HS-27A (cell line): ENCODE results near the gene TRAF3.

Source experiments
- DNase-seq: peaks from one replicate; pipeline ENCODE4 v3.0.0-alpha.2; 2012; ENCODE audit warnings: low read depth, missing footprints

Gene TRAF3

GRCh38 chr14:102776761-102777710 is at the start of gene TRAF3:
Gene TRAF3, plus strand, starts transcription at chr14:102777449. Its CDS starts 92,753 bp downstream, at chr14:102870202.
- no peak for DNase-seq

- no peak for DNase-seq
Measured at GRCh38 chr14:102728501-102728900, 48.7 kb upstream of the TRAF3 start.

GRCh38 chr14:102729268-102729667 is 48.0 kb upstream of the TRAF3 start:
- DNase-seq: no peak

- no peak for DNase-seq
Measured at GRCh38 chr14:102729825-102730224, 47.4 kb upstream of the TRAF3 start.

- no peak for DNase-seq
Measured at GRCh38 chr14:102731101-102731870, 46.0 kb upstream of the TRAF3 start.

GRCh38 chr14:102731871-102732800 is 45.1 kb upstream of the TRAF3 start:
- no peak for DNase-seq

GRCh38 chr14:102732924-102733323 is 44.3 kb upstream of the TRAF3 start:
- no peak for DNase-seq

- DNase-seq: no peak
Measured at GRCh38 chr14:102733326-102733725, 43.9 kb upstream of the TRAF3 start.

- DNase-seq: no peak
Measured at GRCh38 chr14:102734436-102734835, 42.8 kb upstream of the TRAF3 start.

- no peak for DNase-seq
Measured at GRCh38 chr14:102736956-102737355, 40.3 kb upstream of the TRAF3 start.

GRCh38 chr14:102737402-102738372 is 39.6 kb upstream of the TRAF3 start:
- DNase-seq: no peak

- no peak for DNase-seq
Measured at GRCh38 chr14:102738373-102739189, 38.7 kb upstream of the TRAF3 start.

GRCh38 chr14:102739190-102739469 is 38.1 kb upstream of the TRAF3 start:
- DNase-seq: no peak

- no peak for DNase-seq
Measured at GRCh38 chr14:102746634-102747438, 30.4 kb upstream of the TRAF3 start.

GRCh38 chr14:102748806-102749205 is 28.4 kb upstream of the TRAF3 start:
- DNase-seq: no peak

- DNase-seq: no peak
Measured at GRCh38 chr14:102749393-102750305, 27.6 kb upstream of the TRAF3 start.

- no peak for DNase-seq
Measured at GRCh38 chr14:102750376-102750775, 26.9 kb upstream of the TRAF3 start.

- no peak for DNase-seq
Measured at GRCh38 chr14:102751088-102751487, 26.2 kb upstream of the TRAF3 start.
